Hematopoietic multipotent progenitor cell treated with erythropoietin and hydrocortisone succinate and interleukin-3 and kit ligand, for 17 days (in vitro differentiated cells): Measurements from ENCODE around the gene TMEM11.
"Not testable (repeated sequence)": the region's sequence is repeated elsewhere in the genome, so short reads cannot be mapped to it uniquely, and the experiment has no call there.

Experiments
- DNase-seq: peaks from one replicate; pipeline ENCODE4 v3.0.0-alpha.2; 2015; ENCODE audit warnings: low spot score

The TMEM11 gene

DNA sequence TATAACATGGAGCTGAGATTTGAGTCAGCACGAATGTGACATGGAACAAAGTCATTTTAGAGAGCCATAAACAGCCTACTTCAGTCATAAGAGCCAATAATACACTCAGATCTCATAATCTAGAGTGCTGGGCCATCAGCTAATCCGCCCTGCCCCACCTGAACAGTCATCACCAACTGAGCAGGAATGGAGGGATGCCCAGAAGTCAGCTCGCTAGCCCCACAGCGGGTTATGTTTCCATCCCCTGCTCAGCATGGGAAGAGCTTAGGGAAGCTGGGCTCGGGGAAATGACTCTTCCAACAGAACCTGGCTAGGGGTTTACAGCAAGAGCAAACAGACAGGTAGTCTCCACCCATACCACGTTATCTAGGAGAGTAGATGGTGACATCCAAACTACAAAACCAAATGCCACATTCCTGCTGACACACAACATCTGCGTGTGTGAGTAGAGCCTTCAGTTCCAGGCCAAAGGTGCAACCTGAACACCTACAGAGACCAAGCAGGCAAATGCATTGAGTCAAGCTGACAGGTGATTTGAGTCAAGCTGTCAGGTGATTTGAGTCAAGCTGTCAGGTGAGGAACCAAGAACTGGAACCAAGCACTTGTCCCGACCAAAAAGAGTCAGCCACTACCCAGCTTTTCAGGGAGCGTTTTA is 2.0 kb downstream of the TMEM11 start:
- DNase-seq, result no peak

GRCh38 chr17:21210411-21211076 is 3.4 kb downstream of the TMEM11 start:
- no peak for DNase-seq

GRCh38 chr17:21209511-21210175 is 4.3 kb downstream of the TMEM11 start:
- DNase-seq, result no peak

GRCh38 chr17:21208352-21208751 is 5.6 kb downstream of the TMEM11 start:
- DNase-seq, result no peak

DNA sequence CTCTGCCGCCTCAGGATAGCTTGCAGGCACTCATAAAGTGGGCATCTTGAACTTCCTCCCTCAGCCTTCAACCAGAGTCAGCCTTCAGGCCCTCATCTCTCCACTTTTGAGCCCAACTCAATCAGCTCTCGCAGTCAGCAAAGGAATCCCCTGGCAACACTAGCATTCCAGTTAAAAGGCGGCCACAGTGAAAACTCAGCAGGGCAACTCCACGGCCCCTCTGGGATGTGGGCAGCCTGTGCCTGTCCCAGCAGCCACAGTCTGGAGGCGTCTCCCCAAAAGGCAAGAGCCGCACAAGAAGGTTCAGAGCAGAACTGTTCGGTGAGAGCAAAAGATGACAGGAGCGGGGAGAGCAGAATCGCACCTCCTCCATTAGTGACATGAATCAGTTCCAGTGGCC is 9.0 kb downstream of the TMEM11 start:
- no peak for DNase-seq

DNA sequence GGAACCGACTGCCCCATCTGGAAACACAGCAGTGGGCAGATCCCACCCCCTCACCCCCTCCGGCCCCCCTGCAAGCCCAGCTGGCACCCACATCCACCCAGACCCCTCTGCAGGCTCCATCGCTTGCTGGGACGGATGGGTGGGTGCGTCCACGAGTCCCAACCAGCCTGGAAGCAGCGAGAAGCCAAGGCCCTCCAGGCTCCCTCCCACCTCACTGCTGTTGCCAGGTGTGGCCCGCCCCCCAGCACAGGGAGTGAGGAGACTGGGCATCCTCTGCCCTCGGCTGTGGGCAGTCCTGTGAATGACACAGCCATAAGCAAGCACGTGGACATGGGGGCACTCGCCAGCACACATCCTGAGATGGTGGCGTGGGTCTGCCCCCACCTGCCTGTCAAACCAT is 11.4 kb downstream of the TMEM11 start:
- DNase-seq, result no peak

- no peak for DNase-seq
Observed at GRCh38 chr17:21201874-21202273, 12.1 kb downstream of the TMEM11 start.

DNA sequence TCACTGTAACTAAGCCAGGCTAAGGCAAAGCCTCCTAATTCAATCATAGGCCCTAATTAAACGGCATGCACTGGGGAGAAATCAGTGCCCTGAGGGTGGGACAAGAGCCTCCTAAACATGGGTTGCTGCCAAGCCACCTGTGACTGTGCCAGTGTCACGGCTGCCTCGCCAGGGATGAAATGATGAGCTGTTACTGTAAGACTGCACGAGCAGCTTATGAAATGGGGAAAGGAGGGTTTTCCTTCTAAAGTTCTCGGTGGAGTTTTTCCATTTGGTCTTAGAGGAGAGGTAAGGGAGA is 12.7 kb downstream of the TMEM11 start:
- no peak for DNase-seq

GRCh38 chr17:21200590-21201297 is 13.2 kb downstream of the TMEM11 start:
- DNase-seq, result no peak

DNA sequence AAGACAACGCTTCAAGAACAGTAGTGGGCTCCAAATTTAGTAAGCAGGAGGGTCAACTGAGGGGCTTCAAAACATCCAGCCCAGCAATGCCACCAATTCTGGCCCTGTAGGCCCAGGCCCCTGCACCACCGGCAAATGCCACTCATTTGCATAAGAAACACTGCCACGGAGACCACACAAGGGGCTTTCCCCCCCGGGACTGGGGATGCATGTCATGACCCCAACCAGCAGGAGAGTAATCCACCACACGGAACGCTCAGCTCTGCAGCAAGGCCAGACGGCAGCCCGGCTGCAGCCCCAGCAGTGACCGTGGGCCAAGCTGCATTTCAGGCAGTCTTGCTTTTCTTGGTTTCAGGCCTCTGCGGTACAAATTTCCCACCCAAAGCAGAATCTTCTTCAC is 14.1 kb downstream of the TMEM11 start:
- DNase-seq, result no peak

GRCh38 chr17:21199311-21199710 is 14.7 kb downstream of the TMEM11 start:
- DNase-seq, result no peak

DNA sequence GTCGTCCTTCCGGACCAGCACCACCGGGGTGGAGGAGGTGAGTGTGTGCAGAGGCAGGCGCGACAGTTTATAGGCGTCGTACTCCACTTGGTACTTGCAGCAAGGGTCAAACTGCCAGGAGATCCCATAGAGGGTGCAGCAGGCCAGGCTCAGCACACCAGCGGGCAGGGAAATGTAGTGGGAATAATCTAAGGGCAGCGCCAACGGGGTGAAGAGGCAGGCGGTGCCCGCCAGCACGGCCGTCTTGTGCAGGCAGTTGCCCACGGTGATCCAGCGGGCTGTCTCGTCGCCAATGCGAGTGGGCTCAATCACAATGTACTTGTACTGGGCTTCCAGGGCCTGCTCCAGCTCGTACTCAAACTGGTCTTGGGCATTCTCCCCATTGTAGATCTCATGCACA is 15.6 kb downstream of the TMEM11 start:
- DNase-seq, result no peak

DNA sequence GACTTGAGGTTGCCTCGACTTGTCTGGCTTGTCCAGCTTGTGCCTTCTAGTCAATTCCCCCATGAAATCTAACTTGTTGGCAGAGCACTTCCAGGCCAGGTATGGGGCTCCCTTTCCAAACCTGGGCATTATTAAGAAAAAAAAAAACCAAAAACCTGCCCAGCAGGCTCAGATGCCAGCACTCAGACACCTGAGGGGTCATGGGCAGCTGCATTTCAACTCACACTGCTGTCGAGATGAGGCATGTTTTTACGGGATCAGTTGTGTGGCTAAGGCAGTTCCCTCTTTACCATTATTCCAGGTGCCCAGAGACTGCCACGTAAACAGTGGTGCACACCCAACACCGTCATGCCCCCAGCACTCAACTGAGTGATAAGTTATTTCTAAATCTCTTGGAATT is 17.8 kb downstream of the TMEM11 start:
- DNase-seq, result no peak

- DNase-seq, result no peak
Observed at GRCh38 chr17:21194703-21195102, 19.3 kb downstream of the TMEM11 start.

DNA sequence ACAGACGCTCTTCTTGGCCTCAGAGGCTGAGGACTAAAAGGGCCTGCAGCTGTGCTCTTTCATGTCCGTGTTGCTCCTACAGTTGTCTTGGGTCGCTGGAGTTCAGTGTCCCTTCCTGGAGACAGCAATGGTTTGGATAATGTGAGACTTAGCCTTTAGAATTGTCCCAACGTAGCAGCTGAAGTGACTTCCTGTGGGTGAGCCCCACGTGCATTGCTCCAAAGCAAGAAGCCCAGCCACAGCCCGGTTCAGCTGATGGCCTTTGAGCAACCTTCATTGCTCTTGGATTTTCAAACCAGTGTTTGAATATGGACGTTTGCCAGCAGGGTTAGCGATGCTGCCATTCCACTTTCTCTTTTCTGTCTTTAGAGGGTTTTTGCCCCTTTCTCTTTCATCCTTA is 19.7 kb downstream of the TMEM11 start:
- no peak for DNase-seq

GRCh38 chr17:21193031-21193430 is 20.9 kb downstream of the TMEM11 start:
- DNase-seq, result no peak

DNA sequence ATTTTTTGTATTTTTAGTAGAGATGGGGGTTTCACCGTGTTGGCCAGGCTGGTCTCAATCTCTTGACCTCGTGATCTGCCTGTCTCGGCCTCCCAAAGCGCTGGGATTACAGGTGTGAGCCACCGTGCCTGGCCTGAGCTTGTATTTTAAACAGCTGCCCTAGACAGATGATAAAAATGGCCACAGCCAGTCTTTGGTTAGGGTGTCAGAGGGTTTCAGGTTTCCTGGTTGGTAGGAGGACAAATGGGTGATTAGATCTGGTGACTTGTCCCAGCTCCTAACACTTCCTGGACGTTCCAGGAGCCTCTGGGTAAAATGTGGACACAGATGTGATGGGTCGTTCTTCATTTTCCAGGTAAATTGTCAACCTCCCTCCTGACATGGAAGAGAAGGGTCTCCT is 21.5 kb downstream of the TMEM11 start:
- DNase-seq, result not testable (repeated sequence)

- DNase-seq, result no peak
Observed at GRCh38 chr17:21191698-21192097, 22.3 kb downstream of the TMEM11 start.

GRCh38 chr17:21190078-21190477 is 23.9 kb downstream of the TMEM11 start:
- no peak for DNase-seq

DNA sequence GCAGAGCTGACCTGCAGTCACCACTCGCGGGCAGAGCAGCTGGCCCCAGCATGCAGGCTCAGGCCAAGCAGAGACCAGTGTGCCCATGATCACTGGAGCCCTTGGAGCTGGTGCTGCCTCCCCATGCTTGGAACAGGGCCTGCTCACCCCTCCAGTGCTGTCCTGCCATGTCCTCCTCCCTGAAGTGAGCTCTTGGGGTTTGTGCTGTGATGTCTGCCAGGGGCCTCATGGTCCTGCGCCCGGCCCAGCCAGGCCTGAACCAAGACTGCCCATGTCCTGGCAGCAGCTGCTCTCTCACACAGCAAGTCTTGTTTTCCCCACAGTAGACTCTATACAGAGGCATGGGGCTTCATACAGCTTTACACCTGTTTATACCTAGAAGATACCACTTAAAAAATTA is 24.6 kb downstream of the TMEM11 start:
- DNase-seq, result no peak

DNA sequence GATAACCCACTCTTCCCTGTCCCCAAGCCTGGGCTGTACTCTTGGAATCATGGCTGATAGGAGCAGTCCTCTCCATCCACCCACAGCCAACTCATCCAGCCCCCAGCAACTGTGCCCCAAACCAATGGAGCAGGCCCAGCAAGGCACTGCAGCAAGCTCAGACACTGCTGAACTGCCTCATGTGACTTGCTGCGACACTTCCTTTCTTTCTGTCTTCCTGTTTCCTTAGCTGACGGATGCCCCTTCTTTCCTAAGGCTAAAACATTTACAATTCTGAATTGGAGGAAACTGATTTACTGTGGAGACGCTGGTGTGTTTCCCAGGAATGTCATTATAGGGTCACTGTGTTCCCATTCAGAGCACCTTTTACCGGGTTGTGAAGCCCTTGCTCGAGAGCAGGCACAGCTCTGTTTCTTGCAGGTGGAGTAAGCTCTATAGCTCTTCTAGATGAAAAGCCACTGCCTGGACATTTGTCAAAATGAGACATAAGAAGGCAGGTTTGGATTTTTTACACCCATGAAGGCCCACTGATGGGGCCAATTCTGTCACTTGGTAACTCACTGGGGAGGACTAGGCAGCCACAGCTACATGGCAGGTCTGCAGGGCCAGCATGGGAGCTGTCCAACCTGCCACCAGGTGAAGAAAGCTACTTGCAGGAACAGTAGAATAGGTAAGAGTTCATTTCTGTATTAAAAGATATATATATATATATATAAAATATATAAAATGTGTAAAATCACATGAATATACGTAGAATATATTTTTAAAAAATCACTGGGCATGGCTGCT is 27.4 kb downstream of the TMEM11 start:
- DNase-seq, result no peak

GRCh38 chr17:21185061-21185460 is 28.9 kb downstream of the TMEM11 start:
- DNase-seq, result no peak
